Measurements from ENCODE around the gene RAD51B.

GRCh38 chr14:68363466-68363842 lies 543.9 kb downstream of the RAD51B start:
- TF ChIP-seq, protein P1, sequence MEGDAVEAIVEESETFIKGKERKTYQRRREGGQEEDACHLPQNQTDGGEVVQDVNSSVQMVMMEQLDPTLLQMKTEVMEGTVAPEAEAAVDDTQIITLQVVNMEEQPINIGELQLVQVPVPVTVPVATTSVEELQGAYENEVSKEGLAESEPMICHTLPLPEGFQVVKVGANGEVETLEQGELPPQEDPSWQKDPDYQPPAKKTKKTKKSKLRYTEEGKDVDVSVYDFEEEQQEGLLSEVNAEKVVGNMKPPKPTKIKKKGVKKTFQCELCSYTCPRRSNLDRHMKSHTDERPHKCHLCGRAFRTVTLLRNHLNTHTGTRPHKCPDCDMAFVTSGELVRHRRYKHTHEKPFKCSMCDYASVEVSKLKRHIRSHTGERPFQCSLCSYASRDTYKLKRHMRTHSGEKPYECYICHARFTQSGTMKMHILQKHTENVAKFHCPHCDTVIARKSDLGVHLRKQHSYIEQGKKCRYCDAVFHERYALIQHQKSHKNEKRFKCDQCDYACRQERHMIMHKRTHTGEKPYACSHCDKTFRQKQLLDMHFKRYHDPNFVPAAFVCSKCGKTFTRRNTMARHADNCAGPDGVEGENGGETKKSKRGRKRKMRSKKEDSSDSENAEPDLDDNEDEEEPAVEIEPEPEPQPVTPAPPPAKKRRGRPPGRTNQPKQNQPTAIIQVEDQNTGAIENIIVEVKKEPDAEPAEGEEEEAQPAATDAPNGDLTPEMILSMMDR (IDR thresholded peaks at IDR 0.05) = no peak
- TF ChIP-seq EP300 (IDR thresholded peaks at IDR 0.05) = no peak
- no peak for TF ChIP-seq POLR2A (IDR thresholded peaks at IDR 0.05)

All from ovary (tissue), 3 donors.